ENCODE results near the gene EDRF1.
"Not testable (repeated sequence)": the region's sequence is repeated elsewhere in the genome, so short reads cannot be mapped to it uniquely, and the experiment has no call there.

Gene EDRF1

GRCh38 chr10:125707541-125708468 lies 11.7 kb upstream of the EDRF1 start:
- no peaks in the 10 kb centered on the region for H3K36me3 ChIP-seq (ENCODE audit: control insufficient read depth in 2 of 2, insufficient read depth in 2 of 2, low read length in 2 of 2)
- H3K27ac ChIP-seq (ENCODE audit: low read depth in 2 of 2, low read length in 2 of 2) = no peak overlapping the region

GRCh38 chr10:125708971-125709503 lies 10.5 kb upstream of the EDRF1 start:
- Histone ChIP-seq H3K36me3 (ENCODE audit: control insufficient read depth in 2 of 2, insufficient read depth in 2 of 2, low read length in 2 of 2) (no peaks in the 10 kb centered on the region), H3K27me3 (ENCODE audit: control insufficient read depth in 2 of 2, insufficient read depth in 2 of 2, low read length in 2 of 2) (no peaks in the 10 kb centered on the region), H3K4me1 (ENCODE audit: control insufficient read depth in 2 of 2, insufficient read depth in 2 of 2, low read length in 2 of 2) (peaks cover 3% of the 10 kb centered on the region in 2 donors), H3K9ac (ENCODE audit: low read depth in 1 of 2, low read length in 2 of 2) (no peak overlapping the region), H3K9me3 (ENCODE audit: control insufficient read depth in 2 of 2, low read length in 2 of 2) (no peaks in the 10 kb centered on the region), H3K4me3 (ENCODE audit: low read length in 2 of 2) (no peak overlapping the region), H3K27ac (ENCODE audit: low read depth in 2 of 2, low read length in 2 of 2) (no peak overlapping the region)

More at GRCh38 chr10:125707541-125708468, 11.7 kb upstream of the EDRF1 start:
- H3K27me3 ChIP-seq (ENCODE audit: control insufficient read depth in 2 of 2, insufficient read depth in 2 of 2, low read length in 2 of 2) = no peaks in the 10 kb centered on the region
- no peaks in the 10 kb centered on the region for H3K9me3 ChIP-seq (ENCODE audit: control insufficient read depth in 2 of 2, low read length in 2 of 2)
- peaks cover 3% of the 10 kb centered on the region in 2 donors for H3K4me1 ChIP-seq (ENCODE audit: control insufficient read depth in 2 of 2, insufficient read depth in 2 of 2, low read length in 2 of 2)
- H3K4me3 ChIP-seq (ENCODE audit: low read length in 2 of 2) = no peak overlapping the region
- H3K9ac ChIP-seq (ENCODE audit: low read depth in 1 of 2, low read length in 2 of 2) = no peak overlapping the region

- no peaks in the 10 kb centered on the region for H3K27me3 ChIP-seq (ENCODE audit: control insufficient read depth in 2 of 2, insufficient read depth in 2 of 2, low read length in 2 of 2)
- H3K4me1 ChIP-seq (ENCODE audit: control insufficient read depth in 2 of 2, insufficient read depth in 2 of 2, low read length in 2 of 2) = peaks cover 3% of the 10 kb centered on the region in 2 donors
- no peak overlapping the region for H3K27ac ChIP-seq (ENCODE audit: low read depth in 2 of 2, low read length in 2 of 2)
- no peak overlapping the region for H3K4me3 ChIP-seq (ENCODE audit: low read length in 2 of 2)
- no peaks in the 10 kb centered on the region for H3K36me3 ChIP-seq (ENCODE audit: control insufficient read depth in 2 of 2, insufficient read depth in 2 of 2, low read length in 2 of 2)
- no peaks in the 10 kb centered on the region for H3K9me3 ChIP-seq (ENCODE audit: control insufficient read depth in 2 of 2, low read length in 2 of 2)
- no peak overlapping the region for H3K9ac ChIP-seq (ENCODE audit: low read depth in 1 of 2, low read length in 2 of 2)
These were observed 9.7 kb upstream of the EDRF1 start for GRCh38 chr10:125709553-125710474.

- no peaks in the 10 kb centered on the region for H3K9me3 ChIP-seq (ENCODE audit: control insufficient read depth in 2 of 2, low read length in 2 of 2)
- no peak overlapping the region for H3K4me3 ChIP-seq (ENCODE audit: low read length in 2 of 2)
- no peaks in the 10 kb centered on the region for H3K27me3 ChIP-seq (ENCODE audit: control insufficient read depth in 2 of 2, insufficient read depth in 2 of 2, low read length in 2 of 2)
- peaks cover 3% of the 10 kb centered on the region in 2 donors for H3K4me1 ChIP-seq (ENCODE audit: control insufficient read depth in 2 of 2, insufficient read depth in 2 of 2, low read length in 2 of 2)
- no peak overlapping the region for H3K9ac ChIP-seq (ENCODE audit: low read depth in 1 of 2, low read length in 2 of 2)
- no peaks in the 10 kb centered on the region for H3K36me3 ChIP-seq (ENCODE audit: control insufficient read depth in 2 of 2, insufficient read depth in 2 of 2, low read length in 2 of 2)
- H3K27ac ChIP-seq (ENCODE audit: low read depth in 2 of 2, low read length in 2 of 2) = no peak overlapping the region
These were observed 8.3 kb upstream of the EDRF1 start for GRCh38 chr10:125711110-125711750.

GRCh38 chr10:125714728-125715127 lies 4.8 kb upstream of the EDRF1 start:
- H3K36me3 ChIP-seq (ENCODE audit: control insufficient read depth in 2 of 2, insufficient read depth in 2 of 2, low read length in 2 of 2) = not testable (repeated sequence)

GRCh38 chr10:125720002-125720382 lies 483 bp downstream of the EDRF1 start:
- Histone ChIP-seq H3K27ac (ENCODE audit: low read depth in 2 of 2, low read length in 2 of 2) (peak overlapping the region; percentile 81 to 87), H3K27me3 (ENCODE audit: control insufficient read depth in 2 of 2, insufficient read depth in 2 of 2, low read length in 2 of 2) (no peaks in the 10 kb centered on the region), H3K4me3 (ENCODE audit: low read length in 2 of 2) (peak overlapping the region; percentile 94 to 100), H3K9ac (ENCODE audit: low read depth in 1 of 2, low read length in 2 of 2) (peak overlapping the region; percentile 98 to 99), H3K9me3 (ENCODE audit: control insufficient read depth in 2 of 2, low read length in 2 of 2) (no peaks in the 10 kb centered on the region), H3K36me3 (ENCODE audit: control insufficient read depth in 2 of 2, insufficient read depth in 2 of 2, low read length in 2 of 2) (peaks cover 27 to 29% of the 10 kb centered on the region in 2 donors), H3K4me1 (ENCODE audit: control insufficient read depth in 2 of 2, insufficient read depth in 2 of 2, low read length in 2 of 2) (peaks cover 8 to 16% of the 10 kb centered on the region in 2 donors)

More at GRCh38 chr10:125714728-125715127, 4.8 kb upstream of the EDRF1 start:
- not testable (repeated sequence) for H3K4me1 ChIP-seq (ENCODE audit: control insufficient read depth in 2 of 2, insufficient read depth in 2 of 2, low read length in 2 of 2); H3K27ac ChIP-seq (ENCODE audit: low read depth in 2 of 2, low read length in 2 of 2); H3K4me3 ChIP-seq (ENCODE audit: low read length in 2 of 2); H3K9me3 ChIP-seq (ENCODE audit: control insufficient read depth in 2 of 2, low read length in 2 of 2); H3K27me3 ChIP-seq (ENCODE audit: control insufficient read depth in 2 of 2, insufficient read depth in 2 of 2, low read length in 2 of 2); H3K9ac ChIP-seq (ENCODE audit: low read depth in 1 of 2, low read length in 2 of 2)

- Histone ChIP-seq H3K9me3 (ENCODE audit: control insufficient read depth in 2 of 2, low read length in 2 of 2) (no peaks in the 10 kb centered on the region), H3K4me1 (ENCODE audit: control insufficient read depth in 2 of 2, insufficient read depth in 2 of 2, low read length in 2 of 2) (peaks cover 8 to 16% of the 10 kb centered on the region in 2 donors), H3K4me3 (ENCODE audit: low read length in 2 of 2) (peak overlapping the region in 1 of 2 donors; percentile 100), H3K9ac (ENCODE audit: low read depth in 1 of 2, low read length in 2 of 2) (no peak overlapping the region), H3K27ac (ENCODE audit: low read depth in 2 of 2, low read length in 2 of 2) (no peak overlapping the region), H3K36me3 (ENCODE audit: control insufficient read depth in 2 of 2, insufficient read depth in 2 of 2, low read length in 2 of 2) (peaks cover 36 to 37% of the 10 kb centered on the region in 2 donors), H3K27me3 (ENCODE audit: control insufficient read depth in 2 of 2, insufficient read depth in 2 of 2, low read length in 2 of 2) (no peaks in the 10 kb centered on the region)
These were observed 1.5 kb downstream of the EDRF1 start for GRCh38 chr10:125721035-125721434.

GRCh38 chr10:125722811-125723210 lies 3.3 kb downstream of the EDRF1 start:
- Histone ChIP-seq H3K9ac (ENCODE audit: low read depth in 1 of 2, low read length in 2 of 2) (no peak overlapping the region), H3K9me3 (ENCODE audit: control insufficient read depth in 2 of 2, low read length in 2 of 2) (no peaks in the 10 kb centered on the region), H3K36me3 (ENCODE audit: control insufficient read depth in 2 of 2, insufficient read depth in 2 of 2, low read length in 2 of 2) (peaks cover 50 to 51% of the 10 kb centered on the region in 2 donors), H3K27me3 (ENCODE audit: control insufficient read depth in 2 of 2, insufficient read depth in 2 of 2, low read length in 2 of 2) (no peaks in the 10 kb centered on the region), H3K27ac (ENCODE audit: low read depth in 2 of 2, low read length in 2 of 2) (no peak overlapping the region), H3K4me1 (ENCODE audit: control insufficient read depth in 2 of 2, insufficient read depth in 2 of 2, low read length in 2 of 2) (peaks cover 8 to 30% of the 10 kb centered on the region in 2 donors), H3K4me3 (ENCODE audit: low read length in 2 of 2) (no peak overlapping the region)

GRCh38 chr10:125726914-125727313 lies 7.4 kb downstream of the EDRF1 start:
- peak overlapping the region in 1 of 2 donors; percentile 21 for H3K9ac ChIP-seq (ENCODE audit: low read depth in 1 of 2, low read length in 2 of 2)
- H3K27me3 ChIP-seq (ENCODE audit: control insufficient read depth in 2 of 2, insufficient read depth in 2 of 2, low read length in 2 of 2) = no peaks in the 10 kb centered on the region
- peaks cover 75 to 85% of the 10 kb centered on the region in 2 donors for H3K36me3 ChIP-seq (ENCODE audit: control insufficient read depth in 2 of 2, insufficient read depth in 2 of 2, low read length in 2 of 2)
- H3K27ac ChIP-seq (ENCODE audit: low read depth in 2 of 2, low read length in 2 of 2) = no peak overlapping the region
- no peaks in the 10 kb centered on the region for H3K9me3 ChIP-seq (ENCODE audit: control insufficient read depth in 2 of 2, low read length in 2 of 2)
- H3K4me1 ChIP-seq (ENCODE audit: control insufficient read depth in 2 of 2, insufficient read depth in 2 of 2, low read length in 2 of 2) = peaks cover 0 to 14% of the 10 kb centered on the region in 2 donors
- H3K4me3 ChIP-seq (ENCODE audit: low read length in 2 of 2) = no peak overlapping the region

All from mucosa of rectum (tissue), 2 donors.